Measurements from ENCODE around the gene NSMF.

The NSMF gene

DNA sequence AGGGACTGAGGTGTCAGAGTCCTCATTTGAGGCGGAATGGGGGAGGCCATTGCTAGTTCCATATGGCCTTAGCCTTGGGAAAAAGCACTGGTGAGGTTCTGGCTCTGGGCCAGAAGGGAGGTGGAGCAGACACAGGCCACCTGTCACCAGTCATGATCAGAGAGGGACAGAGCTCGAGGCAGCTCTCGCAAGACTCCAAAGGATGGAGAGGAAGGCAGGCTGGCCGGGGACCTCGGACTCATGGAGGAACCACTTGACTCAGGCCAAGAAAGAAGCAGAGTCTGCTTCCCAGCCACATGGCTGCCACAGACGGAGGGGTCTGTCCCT is 29.2 kb upstream of the NSMF start:
- no peaks in the 10 kb centered on the region for H3K36me3 ChIP-seq (ENCODE audit: insufficient read depth)
- H3K27ac ChIP-seq, result no peak overlapping the region
- no peaks in the 10 kb centered on the region for H3K79me2 ChIP-seq (ENCODE audit: insufficient read depth, low read depth)
- H3K27me3 ChIP-seq (ENCODE audit: insufficient read depth, low read depth), result peaks cover 14% of the 10 kb centered on the region
- no peak overlapping the region for H3K9ac ChIP-seq
- H3K4me1 ChIP-seq (ENCODE audit: low read depth, poor library complexity, severe bottlenecking), result peaks cover 38% of the 10 kb centered on the region
- no peak overlapping the region for H3K4me3 ChIP-seq (IDR thresholded peaks at IDR 0.05; ENCODE audit: insufficient read depth, low read depth, low read length)
- H3K4me2 ChIP-seq, result no peak overlapping the region
- no peak overlapping the region for H2AFZ ChIP-seq (ENCODE audit: low read depth)
- H4K20me1 ChIP-seq (ENCODE audit: insufficient read depth), result no peaks in the 10 kb centered on the region
- TF ChIP-seq, protein P1, sequence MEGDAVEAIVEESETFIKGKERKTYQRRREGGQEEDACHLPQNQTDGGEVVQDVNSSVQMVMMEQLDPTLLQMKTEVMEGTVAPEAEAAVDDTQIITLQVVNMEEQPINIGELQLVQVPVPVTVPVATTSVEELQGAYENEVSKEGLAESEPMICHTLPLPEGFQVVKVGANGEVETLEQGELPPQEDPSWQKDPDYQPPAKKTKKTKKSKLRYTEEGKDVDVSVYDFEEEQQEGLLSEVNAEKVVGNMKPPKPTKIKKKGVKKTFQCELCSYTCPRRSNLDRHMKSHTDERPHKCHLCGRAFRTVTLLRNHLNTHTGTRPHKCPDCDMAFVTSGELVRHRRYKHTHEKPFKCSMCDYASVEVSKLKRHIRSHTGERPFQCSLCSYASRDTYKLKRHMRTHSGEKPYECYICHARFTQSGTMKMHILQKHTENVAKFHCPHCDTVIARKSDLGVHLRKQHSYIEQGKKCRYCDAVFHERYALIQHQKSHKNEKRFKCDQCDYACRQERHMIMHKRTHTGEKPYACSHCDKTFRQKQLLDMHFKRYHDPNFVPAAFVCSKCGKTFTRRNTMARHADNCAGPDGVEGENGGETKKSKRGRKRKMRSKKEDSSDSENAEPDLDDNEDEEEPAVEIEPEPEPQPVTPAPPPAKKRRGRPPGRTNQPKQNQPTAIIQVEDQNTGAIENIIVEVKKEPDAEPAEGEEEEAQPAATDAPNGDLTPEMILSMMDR (conservative IDR thresholded peaks at IDR 0.05; ENCODE audit: low read depth, low read length), result no peak

DNA sequence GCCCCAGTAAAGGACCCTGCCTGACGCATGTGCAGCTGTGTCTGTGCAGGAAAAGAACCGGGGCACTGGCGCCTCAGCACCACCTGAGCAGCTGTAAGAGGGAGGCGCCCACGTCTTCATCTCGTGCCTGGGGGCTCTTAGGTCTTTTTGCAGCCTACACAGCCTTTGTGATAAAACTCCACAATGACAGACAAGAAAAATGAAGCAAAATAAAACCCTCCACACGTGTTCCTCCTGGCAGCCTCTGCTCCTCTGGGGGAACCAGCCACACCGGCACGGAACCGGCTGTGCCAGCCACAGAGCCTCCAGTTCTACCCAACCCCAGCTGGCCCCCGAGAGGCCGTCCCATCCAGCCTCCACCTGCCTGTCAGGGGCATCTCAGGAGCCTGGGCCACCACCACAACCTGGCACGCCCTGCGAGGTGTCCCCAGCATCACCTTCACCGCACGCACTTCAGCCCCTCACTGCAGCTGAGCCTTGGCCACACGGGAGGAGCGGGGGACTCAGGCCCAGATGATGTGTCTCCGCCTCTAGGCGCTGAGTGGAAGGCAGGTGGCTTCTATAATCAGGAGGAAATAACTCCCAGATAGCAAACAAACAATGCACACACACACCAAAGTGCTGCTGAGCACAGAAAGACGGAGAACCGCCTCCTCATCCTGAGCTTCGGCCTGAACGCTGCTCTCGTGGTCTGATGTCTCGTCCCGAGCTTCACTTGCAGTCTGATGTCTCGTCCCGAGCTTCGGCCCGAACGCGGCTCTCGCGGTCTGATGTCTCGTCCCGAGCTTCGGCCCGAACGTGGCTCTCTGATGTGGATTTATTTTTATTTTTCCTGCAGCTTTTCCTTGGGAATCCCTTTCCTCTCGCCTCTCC is 28.6 kb upstream of the NSMF start:
- no peak overlapping the region for H3K4me3 ChIP-seq (IDR thresholded peaks at IDR 0.05; ENCODE audit: insufficient read depth, low read depth, low read length)
- no peak overlapping the region for H3K27ac ChIP-seq
- peaks cover 14% of the 10 kb centered on the region for H3K27me3 ChIP-seq (ENCODE audit: insufficient read depth, low read depth)
- no peaks in the 10 kb centered on the region for H4K20me1 ChIP-seq (ENCODE audit: insufficient read depth)
- H3K79me2 ChIP-seq (ENCODE audit: insufficient read depth, low read depth), result no peaks in the 10 kb centered on the region
- no peak overlapping the region for H3K4me2 ChIP-seq
- H2AFZ ChIP-seq (ENCODE audit: low read depth), result no peak overlapping the region
- H3K9ac ChIP-seq, result no peak overlapping the region
- TF ChIP-seq, protein P1 (conservative IDR thresholded peaks at IDR 0.05; ENCODE audit: low read depth, low read length), result no peak
- H3K4me1 ChIP-seq (ENCODE audit: low read depth, poor library complexity, severe bottlenecking), result peaks cover 34% of the 10 kb centered on the region
- no peaks in the 10 kb centered on the region for H3K36me3 ChIP-seq (ENCODE audit: insufficient read depth)

DNA sequence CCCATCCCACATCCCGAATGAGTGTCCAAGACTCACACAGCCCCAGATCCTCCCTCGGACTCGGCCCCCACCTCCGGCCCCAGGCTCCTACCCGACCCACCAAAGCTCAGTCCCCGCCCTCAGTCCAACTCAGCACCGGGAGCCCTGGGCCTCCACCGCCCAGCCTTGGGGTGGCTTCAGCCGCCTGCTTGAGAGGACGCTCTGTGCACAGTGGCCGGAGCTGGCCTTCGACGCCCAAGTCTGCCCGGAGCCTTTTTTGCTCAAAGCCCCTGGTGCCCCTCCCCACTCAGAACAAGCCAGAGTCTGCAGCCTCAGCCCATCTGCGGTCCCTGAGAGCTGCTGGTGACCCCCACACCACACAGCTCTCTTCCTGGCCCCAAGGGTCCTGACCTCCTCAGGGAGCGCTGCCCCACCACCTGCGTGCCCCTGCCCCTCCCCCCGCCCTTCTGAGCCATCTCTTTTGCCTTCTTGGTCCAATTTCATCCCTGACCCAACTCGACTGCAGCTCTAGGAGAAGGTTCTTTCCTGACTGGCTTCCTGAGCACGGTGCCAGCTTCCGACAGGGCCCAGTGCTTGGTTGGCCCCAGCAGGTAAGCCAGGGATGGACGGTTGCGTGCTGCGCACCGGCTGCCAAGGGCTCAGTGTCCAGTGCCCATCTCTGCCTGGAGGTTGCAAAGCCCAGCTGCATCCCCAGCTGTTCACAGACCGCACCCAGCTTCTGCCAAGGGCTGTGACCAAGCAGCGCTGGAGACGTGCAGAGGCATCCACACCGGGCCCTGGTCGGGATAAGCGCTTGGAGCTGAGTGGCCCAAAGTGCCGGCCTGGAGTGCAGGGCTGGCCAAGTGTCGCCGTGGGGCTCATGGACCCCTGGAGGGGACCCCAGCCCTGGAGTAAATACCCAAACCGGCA is 27.7 kb upstream of the NSMF start:
- no peak overlapping the region for H3K9ac ChIP-seq
- no peaks in the 10 kb centered on the region for H3K36me3 ChIP-seq (ENCODE audit: insufficient read depth)

DNA sequence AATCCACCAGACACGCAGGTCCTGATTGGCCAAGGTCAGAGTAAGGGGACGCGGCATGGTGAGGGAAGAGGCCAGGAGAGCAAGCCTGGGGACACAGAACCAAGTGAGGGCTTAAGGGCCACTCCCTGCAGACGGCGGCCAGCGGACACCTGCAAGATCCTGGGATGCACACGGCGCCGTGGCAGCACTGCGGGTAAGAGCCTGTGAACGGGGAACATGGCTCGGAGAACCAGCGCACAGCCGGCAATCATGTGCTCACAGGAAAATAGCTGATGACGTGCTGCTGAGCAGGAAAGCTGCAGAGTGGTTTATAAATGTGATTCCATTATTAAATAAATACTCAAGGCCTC is 27.0 kb upstream of the NSMF start:
- no peak overlapping the region for H2AFZ ChIP-seq (ENCODE audit: low read depth)

More for the DNA sequence above, 27.7 kb upstream of the NSMF start:
- no peak overlapping the region for H3K4me2 ChIP-seq
- peaks cover 17% of the 10 kb centered on the region for H3K27me3 ChIP-seq (ENCODE audit: insufficient read depth, low read depth)
- TF ChIP-seq, protein P1 (conservative IDR thresholded peaks at IDR 0.05; ENCODE audit: low read depth, low read length), result no peak
- no peaks in the 10 kb centered on the region for H3K79me2 ChIP-seq (ENCODE audit: insufficient read depth, low read depth)
- H3K4me1 ChIP-seq (ENCODE audit: low read depth, poor library complexity, severe bottlenecking), result peaks cover 29% of the 10 kb centered on the region
- H2AFZ ChIP-seq (ENCODE audit: low read depth), result no peak overlapping the region
- no peak overlapping the region for H3K4me3 ChIP-seq (IDR thresholded peaks at IDR 0.05; ENCODE audit: insufficient read depth, low read depth, low read length)
- no peak overlapping the region for H3K27ac ChIP-seq
- no peaks in the 10 kb centered on the region for H4K20me1 ChIP-seq (ENCODE audit: insufficient read depth)

More for the DNA sequence above, 27.0 kb upstream of the NSMF start:
- H3K4me3 ChIP-seq (IDR thresholded peaks at IDR 0.05; ENCODE audit: insufficient read depth, low read depth, low read length), result no peak overlapping the region
- H3K36me3 ChIP-seq (ENCODE audit: insufficient read depth), result no peaks in the 10 kb centered on the region
- TF ChIP-seq, protein P1 (conservative IDR thresholded peaks at IDR 0.05; ENCODE audit: low read depth, low read length), result no peak
- peaks cover 17% of the 10 kb centered on the region for H3K27me3 ChIP-seq (ENCODE audit: insufficient read depth, low read depth)
- no peak overlapping the region for H3K4me2 ChIP-seq
- no peaks in the 10 kb centered on the region for H4K20me1 ChIP-seq (ENCODE audit: insufficient read depth)
- peaks cover 23% of the 10 kb centered on the region for H3K4me1 ChIP-seq (ENCODE audit: low read depth, poor library complexity, severe bottlenecking)
- no peaks in the 10 kb centered on the region for H3K79me2 ChIP-seq (ENCODE audit: insufficient read depth, low read depth)
- no peak overlapping the region for H3K27ac ChIP-seq
- H3K9ac ChIP-seq, result no peak overlapping the region

Data from KMS-11 (cell line).